ENCODE results near the gene SPOCK3.

SPOCK3 gene

GRCh38 chr4:166996216-166996615 lies 238.1 kb downstream of the SPOCK3 start:
- TF ChIP-seq TAF1 (IDR thresholded peaks at IDR 0.05; ENCODE audit: low read depth) (no peak), ZBTB7A (IDR thresholded peaks at IDR 0.05; ENCODE audit: low read depth) (no peak), TEAD4 (IDR thresholded peaks at IDR 0.05) (no peak), FOXM1 (IDR thresholded peaks at IDR 0.05; ENCODE audit: borderline replicate concordance, low read depth) (no peak), USF1 (IDR thresholded peaks at IDR 0.05) (no peak), REST (IDR thresholded peaks at IDR 0.05; ENCODE audit: low read depth) (no peak), YY1 (IDR thresholded peaks at IDR 0.05; ENCODE audit: low read depth) (no peak), CEBPB (IDR thresholded peaks at IDR 0.05) (no peak)

GRCh38 chr4:166994686-166995085 lies 239.6 kb downstream of the SPOCK3 start:
- TF ChIP-seq CREB1 (IDR thresholded peaks at IDR 0.05; ENCODE audit: low read depth) (no peak), FOXM1 (IDR thresholded peaks at IDR 0.05; ENCODE audit: borderline replicate concordance, low read depth) (no peak), EP300 (IDR thresholded peaks at IDR 0.05; ENCODE audit: borderline replicate concordance) (no peak), NFIC (IDR thresholded peaks at IDR 0.05) (no peak), CEBPB (IDR thresholded peaks at IDR 0.05) (no peak), TCF12 (IDR thresholded peaks at IDR 0.05; ENCODE audit: low read depth) (no peak), YY1 (IDR thresholded peaks at IDR 0.05; ENCODE audit: low read depth) (no peak), MAX (IDR thresholded peaks at IDR 0.05) (no peak), TAF1 (IDR thresholded peaks at IDR 0.05; ENCODE audit: low read depth) (no peak)

GRCh38 chr4:166991006-166991561 lies 243.2 kb downstream of the SPOCK3 start:
- TF ChIP-seq MAX (IDR thresholded peaks at IDR 0.05) (no peak), NFIC (IDR thresholded peaks at IDR 0.05) (no peak), EP300 (IDR thresholded peaks at IDR 0.05; ENCODE audit: borderline replicate concordance) (no peak), YY1 (IDR thresholded peaks at IDR 0.05; ENCODE audit: low read depth) (no peak), CREB1 (IDR thresholded peaks at IDR 0.05; ENCODE audit: low read depth) (no peak), TEAD4 (IDR thresholded peaks at IDR 0.05) (no peak), REST (IDR thresholded peaks at IDR 0.05; ENCODE audit: low read depth) (no peak), USF1 (IDR thresholded peaks at IDR 0.05) (no peak), ZBTB7A (IDR thresholded peaks at IDR 0.05; ENCODE audit: low read depth) (no peak), CEBPB (IDR thresholded peaks at IDR 0.05) (no peak), FOXM1 (IDR thresholded peaks at IDR 0.05; ENCODE audit: borderline replicate concordance, low read depth) (no peak), TCF12 (IDR thresholded peaks at IDR 0.05; ENCODE audit: low read depth) (no peak), EGR1 (IDR thresholded peaks at IDR 0.05) (no peak), TAF1 (IDR thresholded peaks at IDR 0.05; ENCODE audit: low read depth) (no peak), RAD21 (IDR thresholded peaks at IDR 0.05; ENCODE audit: low read depth) (no peak)

- no peak for TF ChIP-seq CEBPB (IDR thresholded peaks at IDR 0.05)
- TF ChIP-seq EGR1 (IDR thresholded peaks at IDR 0.05), result no peak
- no peak for TF ChIP-seq CREB1 (IDR thresholded peaks at IDR 0.05; ENCODE audit: low read depth)
- TF ChIP-seq FOXM1 (IDR thresholded peaks at IDR 0.05; ENCODE audit: borderline replicate concordance, low read depth), result no peak
- TF ChIP-seq YY1 (IDR thresholded peaks at IDR 0.05; ENCODE audit: low read depth), result no peak
- TF ChIP-seq EP300 (IDR thresholded peaks at IDR 0.05; ENCODE audit: borderline replicate concordance), result no peak
- TF ChIP-seq TCF12 (IDR thresholded peaks at IDR 0.05; ENCODE audit: low read depth), result no peak
Measured at GRCh38 chr4:166989886-166990285, 244.4 kb downstream of the SPOCK3 start.

GRCh38 chr4:166987026-166987425 lies 247.3 kb downstream of the SPOCK3 start:
- TF ChIP-seq EP300 (IDR thresholded peaks at IDR 0.05; ENCODE audit: borderline replicate concordance) (no peak), YY1 (IDR thresholded peaks at IDR 0.05; ENCODE audit: low read depth) (no peak), USF1 (IDR thresholded peaks at IDR 0.05) (no peak), TCF12 (IDR thresholded peaks at IDR 0.05; ENCODE audit: low read depth) (no peak)

GRCh38 chr4:166981847-166982246 lies 252.4 kb downstream of the SPOCK3 start:
- no peak for TF ChIP-seq TEAD4 (IDR thresholded peaks at IDR 0.05)
- no peak for TF ChIP-seq RAD21 (IDR thresholded peaks at IDR 0.05; ENCODE audit: low read depth)
- no peak for TF ChIP-seq MAX (IDR thresholded peaks at IDR 0.05)
- TF ChIP-seq TCF12 (IDR thresholded peaks at IDR 0.05; ENCODE audit: low read depth), result no peak
- TF ChIP-seq TAF1 (IDR thresholded peaks at IDR 0.05; ENCODE audit: low read depth), result no peak
- TF ChIP-seq YY1 (IDR thresholded peaks at IDR 0.05; ENCODE audit: low read depth), result no peak
- no peak for TF ChIP-seq NFIC (IDR thresholded peaks at IDR 0.05)
- TF ChIP-seq FOXM1 (IDR thresholded peaks at IDR 0.05; ENCODE audit: borderline replicate concordance, low read depth), result no peak
- no peak for TF ChIP-seq CEBPB (IDR thresholded peaks at IDR 0.05)
- no peak for TF ChIP-seq USF1 (IDR thresholded peaks at IDR 0.05)
- TF ChIP-seq ZBTB7A (IDR thresholded peaks at IDR 0.05; ENCODE audit: low read depth), result no peak
- TF ChIP-seq EP300 (IDR thresholded peaks at IDR 0.05; ENCODE audit: borderline replicate concordance), result no peak
